WTC11 (cell line): ENCODE results near the gene ZCCHC2.

Experiments
- JUN ChIP-seq: sonication (generic); formaldehyde crosslinking; IDR thresholded peaks from 2 replicates; pipeline ENCODE4 v1.8.0; 2023; ENCODE audit warnings: mild to moderate bottlenecking, missing genetic modification reagents
- TF ChIP-seq, protein P1 (sequence below): fragments of 200-600 bp; IDR thresholded peaks from 2 replicates; pipeline ENCODE4 v1.8.0; 2022; ENCODE audit warnings: antibody characterized with exemption
- TF ChIP-seq, protein P2 (sequence below): fragments of 250-450 bp; sonication (Bioruptor Pico); IDR thresholded peaks from 2 replicates; pipeline ENCODE4 v1.9.0; 2021; ENCODE audit warnings: moderate library complexity, mild to moderate bottlenecking, inconsistent platforms, borderline replicate concordance

DNA sequence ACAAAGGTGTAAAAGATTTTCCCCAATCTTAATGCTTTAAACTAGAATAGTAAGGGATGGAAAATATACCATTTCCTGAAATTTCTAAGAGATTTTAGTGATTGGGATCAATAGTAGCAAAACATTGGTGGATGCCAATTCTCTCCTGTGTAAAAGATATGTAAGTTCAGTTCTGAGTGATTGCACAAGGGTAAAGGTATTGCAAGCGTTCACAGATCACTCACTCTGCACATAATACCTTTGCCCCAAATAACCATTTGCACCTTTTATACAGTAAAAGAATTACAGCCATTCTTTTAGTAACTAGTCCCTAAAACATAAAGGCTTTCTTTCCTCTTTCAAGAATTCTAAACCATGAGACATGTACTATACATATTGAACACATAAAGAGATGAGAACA, 13.0 kb upstream of the ZCCHC2 start:
- TF ChIP-seq, protein P1, sequence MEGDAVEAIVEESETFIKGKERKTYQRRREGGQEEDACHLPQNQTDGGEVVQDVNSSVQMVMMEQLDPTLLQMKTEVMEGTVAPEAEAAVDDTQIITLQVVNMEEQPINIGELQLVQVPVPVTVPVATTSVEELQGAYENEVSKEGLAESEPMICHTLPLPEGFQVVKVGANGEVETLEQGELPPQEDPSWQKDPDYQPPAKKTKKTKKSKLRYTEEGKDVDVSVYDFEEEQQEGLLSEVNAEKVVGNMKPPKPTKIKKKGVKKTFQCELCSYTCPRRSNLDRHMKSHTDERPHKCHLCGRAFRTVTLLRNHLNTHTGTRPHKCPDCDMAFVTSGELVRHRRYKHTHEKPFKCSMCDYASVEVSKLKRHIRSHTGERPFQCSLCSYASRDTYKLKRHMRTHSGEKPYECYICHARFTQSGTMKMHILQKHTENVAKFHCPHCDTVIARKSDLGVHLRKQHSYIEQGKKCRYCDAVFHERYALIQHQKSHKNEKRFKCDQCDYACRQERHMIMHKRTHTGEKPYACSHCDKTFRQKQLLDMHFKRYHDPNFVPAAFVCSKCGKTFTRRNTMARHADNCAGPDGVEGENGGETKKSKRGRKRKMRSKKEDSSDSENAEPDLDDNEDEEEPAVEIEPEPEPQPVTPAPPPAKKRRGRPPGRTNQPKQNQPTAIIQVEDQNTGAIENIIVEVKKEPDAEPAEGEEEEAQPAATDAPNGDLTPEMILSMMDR = no peak
- TF ChIP-seq, protein P2, sequence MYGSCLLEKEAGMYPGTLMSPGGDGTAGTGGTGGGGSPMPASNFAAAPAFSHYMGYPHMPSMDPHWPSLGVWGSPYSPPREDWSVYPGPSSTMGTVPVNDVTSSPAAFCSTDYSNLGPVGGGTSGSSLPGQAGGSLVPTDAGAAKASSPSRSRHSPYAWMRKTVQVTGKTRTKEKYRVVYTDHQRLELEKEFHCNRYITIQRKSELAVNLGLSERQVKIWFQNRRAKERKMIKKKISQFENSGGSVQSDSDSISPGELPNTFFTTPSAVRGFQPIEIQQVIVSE (CRISPR knock-in tag) = no peak
- TF ChIP-seq JUN (CRISPR knock-in tag) = no peak
